CD4-positive, alpha-beta T cell treated with Interleukin-12 subunit alpha and Interleukin-12 subunit beta, for 1 hour (primary cell): ENCODE data around the gene C16orf87.

Experiments used
- DNase-seq: peaks from one replicate; pipeline ENCODE4 v3.0.0-alpha.2; 2020

C16orf87 gene

DNA sequence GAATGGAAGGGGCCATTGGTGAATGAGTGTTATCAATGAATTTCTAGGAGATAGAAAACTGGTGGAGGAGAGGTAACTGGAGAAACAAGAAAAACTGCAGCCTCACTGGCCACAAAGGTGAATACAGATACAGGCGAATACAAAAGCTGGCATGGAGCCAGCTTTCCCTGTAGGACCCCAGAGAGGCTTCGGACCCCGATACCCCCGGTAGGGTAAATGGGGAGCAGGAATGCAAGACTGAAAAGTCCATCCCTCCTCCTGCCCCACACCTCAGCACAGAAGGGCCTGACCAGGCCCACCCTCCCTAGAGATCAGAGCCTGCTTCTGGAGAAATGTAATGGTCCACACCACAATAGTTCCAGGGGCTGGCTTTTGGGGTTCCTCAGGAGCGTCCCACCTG lies 78.0 kb downstream of the C16orf87 start:
- no peak for DNase-seq

DNA sequence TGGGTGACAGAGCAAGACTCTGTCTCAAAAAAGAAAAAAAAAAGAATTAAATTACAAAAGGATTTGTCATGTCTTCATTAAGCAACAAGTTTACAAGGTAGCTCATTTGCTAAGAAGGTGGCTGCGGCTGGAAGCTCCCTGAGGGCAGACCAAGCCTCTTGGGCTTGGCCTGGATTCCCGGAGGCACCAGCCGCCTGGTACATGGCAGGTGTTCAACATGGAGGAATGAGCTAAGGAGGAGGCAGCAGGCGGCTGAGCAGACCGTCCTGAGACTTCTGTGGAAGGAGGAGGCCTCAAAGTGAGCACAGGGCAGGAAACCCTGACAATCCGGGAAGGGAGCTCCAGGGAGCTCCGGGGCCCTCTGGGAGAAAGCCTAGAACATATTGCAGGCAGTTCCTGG lies 79.6 kb downstream of the C16orf87 start:
- DNase-seq = no peak

- DNase-seq = no peak
These were observed 81.9 kb downstream of the C16orf87 start for GRCh38 chr16:46748775-46749705.

- DNase-seq = no peak
These were observed 83.0 kb downstream of the C16orf87 start, which contains the start of gene MYLK3 for GRCh38 chr16:46747777-46748651. Gene MYLK3 (minus strand): TSS chr16:46748344. CDS start chr16:46748193, 151 bp downstream.

GRCh38 chr16:46746821-46747776 lies 83.9 kb downstream of the C16orf87 start:
- DNase-seq = no peak
